ENCODE measurements around the gene MDH1B. TPM values are rescaled to one million over a fixed set of nuclear protein-coding genes. Genes with fewer than 3 reads are reported as not detected.

MDH1B gene
- total and polyA plus RNA-seq, 7 donors = 0.14 to 1.0 (median 0.30) TPM

DNA sequence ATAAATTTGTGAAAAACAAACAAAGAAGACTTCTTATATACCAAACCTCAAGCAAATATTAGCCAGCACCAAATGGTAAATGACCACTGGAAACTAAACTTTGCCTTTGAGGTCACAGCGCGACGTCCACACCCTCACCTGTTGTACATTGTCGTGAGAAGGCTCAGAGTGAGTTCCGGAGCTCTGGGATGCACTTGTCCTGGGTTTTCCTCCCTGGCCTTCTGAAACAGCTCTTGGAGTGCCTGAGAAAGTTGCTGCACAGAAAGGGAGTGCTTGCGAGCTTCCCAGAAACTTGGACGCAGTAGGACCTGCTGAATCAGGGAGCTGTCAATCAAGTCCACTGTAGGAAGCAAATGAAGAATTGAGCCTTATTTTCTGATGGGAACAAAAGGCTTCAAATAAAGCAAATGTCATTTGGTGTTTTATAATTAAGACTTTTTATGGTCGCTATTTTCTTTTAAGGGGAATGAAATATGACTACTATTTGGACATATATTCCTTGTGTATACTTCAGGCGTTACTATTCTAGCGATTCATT, 57.9 kb downstream of the MDH1B start:
- Histone ChIP-seq H3K27ac (no peak overlapping the region), H3K36me3 (ENCODE audit: insufficient read depth in 1 of 2, low read depth in 1 of 2) (no peaks in the 10 kb centered on the region), H3K9me3 (no peaks in the 10 kb centered on the region), H3K27me3 (ENCODE audit: insufficient read depth in 3 of 3, low read length in 2 of 3) (peaks cover 0 to 2% (median 0%) of the 10 kb centered on the region in 3 donors), H3K4me3 (no peak overlapping the region), H3K4me1 (no peaks in the 10 kb centered on the region)
- ATAC-seq (no peak), DNase-seq (no peak)
- 71 to 75% (median 75%) methylated on average over 10 of the region's 10 CpGs for WGBS, 3 donors
- TF ChIP-seq CTCF (IDR thresholded peaks at IDR 0.05) = no peak
- intact Hi-C loops (cut with DNase I) = no loop called here

- no peaks in the 10 kb centered on the region for H3K9me3 ChIP-seq
- H3K4me1 ChIP-seq = no peaks in the 10 kb centered on the region
- WGBS, 3 donors = 64 to 70% (median 69%) methylated on average over 8 of the region's 8 CpGs
- ATAC-seq (no peak), DNase-seq (no peak)
- H3K36me3 ChIP-seq (ENCODE audit: insufficient read depth in 1 of 2, low read depth in 1 of 2) = no peaks in the 10 kb centered on the region
- peaks cover 0 to 4% (median 4%) of the 10 kb centered on the region in 3 donors for H3K27me3 ChIP-seq (ENCODE audit: insufficient read depth in 3 of 3, low read length in 2 of 3)
- intact Hi-C loops (cut with DNase I) = no loop called here
- no peak overlapping the region for H3K4me3 ChIP-seq
- TF ChIP-seq CTCF (IDR thresholded peaks at IDR 0.05) = no peak
- no peak overlapping the region for H3K27ac ChIP-seq
Observed at GRCh38 chr2:206701952-206702605, 63.0 kb downstream of the MDH1B start.

- H3K4me3 ChIP-seq = no peak overlapping the region
- no peaks in the 10 kb centered on the region for H3K9me3 ChIP-seq
- WGBS, 3 donors = 48 to 53% (median 51%) methylated on average over 8 of the region's 8 CpGs
- no peak for TF ChIP-seq CTCF (IDR thresholded peaks at IDR 0.05)
- H3K27me3 ChIP-seq (ENCODE audit: insufficient read depth in 3 of 3, low read length in 2 of 3) = peaks cover 0 to 4% (median 4%) of the 10 kb centered on the region in 3 donors
- no peak for ATAC-seq
- no peak for DNase-seq
- H3K4me1 ChIP-seq = no peaks in the 10 kb centered on the region
- no peak overlapping the region for H3K27ac ChIP-seq
- intact Hi-C loops (cut with DNase I) = no loop called here
- H3K36me3 ChIP-seq (ENCODE audit: insufficient read depth in 1 of 2, low read depth in 1 of 2) = no peaks in the 10 kb centered on the region
Observed at GRCh38 chr2:206700156-206700555, 65.0 kb downstream of the MDH1B start.

DNA sequence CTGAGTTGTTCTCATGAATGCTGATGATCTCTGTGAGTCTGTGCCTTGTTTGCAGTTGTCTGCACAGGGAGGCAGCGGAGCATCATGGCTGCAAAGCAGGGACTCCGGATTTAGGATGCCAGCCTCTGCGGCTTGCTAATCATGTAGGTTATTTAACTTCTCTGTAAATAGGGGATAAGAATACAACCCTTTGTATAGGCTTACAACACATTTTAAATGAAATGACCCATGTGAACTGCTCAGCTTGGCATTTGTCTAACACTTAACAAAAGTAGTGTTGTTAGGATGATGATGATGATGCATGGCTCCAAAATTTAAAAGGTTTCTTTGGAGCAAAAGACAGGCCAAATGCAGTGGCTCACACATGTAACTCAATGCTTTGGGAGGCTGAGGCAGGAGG, 66.3 kb downstream of the MDH1B start:
- no peak overlapping the region for H3K4me3 ChIP-seq
- no peak overlapping the region for H3K27ac ChIP-seq
- no peaks in the 10 kb centered on the region for H3K9me3 ChIP-seq
- DNase-seq = no peak
- no peaks in the 10 kb centered on the region for H3K4me1 ChIP-seq
- H3K27me3 ChIP-seq (ENCODE audit: insufficient read depth in 3 of 3, low read length in 2 of 3) = peaks cover 0 to 4% (median 4%) of the 10 kb centered on the region in 3 donors
- 87 to 95% (median 91%) methylated on average over 3 of the region's 3 CpGs for WGBS, 3 donors
- H3K36me3 ChIP-seq (ENCODE audit: insufficient read depth in 1 of 2, low read depth in 1 of 2) = no peaks in the 10 kb centered on the region
- TF ChIP-seq CTCF (IDR thresholded peaks at IDR 0.05) = no peak
- ATAC-seq = no peak
- intact Hi-C loops (cut with DNase I) = loop anchor here in 1 of 2 donors (10.0 kb wide), 1 partner anchor 1366 kb away; no protein-coding TSS in a partner anchor

All from psoas muscle (tissue), 8 donors.